AML-193 (cell line): ENCODE data around the gene TSHB.

Experiments used
- DNase-seq, 2 experiments: peaks; one replicate each; lab custom pipeline; 2025; lab: John Stamatoyannopoulos, UW

TSHB gene

DNA sequence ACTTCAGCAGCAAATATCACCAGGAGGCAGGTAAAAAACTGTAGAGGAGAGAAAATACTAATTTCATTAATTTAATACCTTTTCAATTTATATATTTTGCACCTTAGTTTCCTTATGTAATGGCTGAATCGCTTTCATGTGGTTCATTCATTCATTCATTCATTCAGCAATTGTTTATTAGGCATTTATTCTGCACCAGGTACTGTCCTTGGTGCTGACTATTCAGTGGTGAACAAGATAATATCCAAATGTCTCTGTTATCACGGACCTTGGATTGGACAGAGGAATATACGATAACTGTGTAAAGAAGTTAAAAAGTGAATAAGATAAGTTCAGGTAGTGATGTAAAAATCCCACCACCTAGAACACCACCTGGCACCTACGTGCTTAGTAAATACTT, 30.9 kb downstream of the TSHB start:
- no peak for DNase-seq

DNA sequence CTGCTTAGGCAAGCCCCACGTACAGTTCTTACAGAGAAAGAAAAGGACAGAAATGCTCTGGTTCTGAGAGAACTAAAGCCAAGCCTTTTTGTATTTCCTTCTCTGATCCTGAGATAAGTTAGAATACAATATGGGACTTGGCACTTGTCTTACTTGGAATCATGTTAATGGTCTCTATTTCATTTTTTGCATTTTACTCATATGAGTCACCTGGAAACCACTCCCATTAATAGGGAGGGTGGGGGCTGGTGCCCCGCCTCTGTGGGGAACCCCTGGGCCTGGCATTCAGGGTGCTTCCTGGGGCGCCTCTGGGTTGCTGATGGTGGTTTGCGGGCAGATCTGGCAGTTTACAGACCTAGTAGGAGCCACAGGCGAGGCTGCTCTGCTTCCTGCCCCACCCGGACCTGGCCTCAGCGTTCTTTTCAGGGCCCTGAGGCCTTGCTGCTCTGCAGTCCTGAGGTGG, 32.9 kb downstream of the TSHB start:
- DNase-seq: peak; percentile 88

DNA sequence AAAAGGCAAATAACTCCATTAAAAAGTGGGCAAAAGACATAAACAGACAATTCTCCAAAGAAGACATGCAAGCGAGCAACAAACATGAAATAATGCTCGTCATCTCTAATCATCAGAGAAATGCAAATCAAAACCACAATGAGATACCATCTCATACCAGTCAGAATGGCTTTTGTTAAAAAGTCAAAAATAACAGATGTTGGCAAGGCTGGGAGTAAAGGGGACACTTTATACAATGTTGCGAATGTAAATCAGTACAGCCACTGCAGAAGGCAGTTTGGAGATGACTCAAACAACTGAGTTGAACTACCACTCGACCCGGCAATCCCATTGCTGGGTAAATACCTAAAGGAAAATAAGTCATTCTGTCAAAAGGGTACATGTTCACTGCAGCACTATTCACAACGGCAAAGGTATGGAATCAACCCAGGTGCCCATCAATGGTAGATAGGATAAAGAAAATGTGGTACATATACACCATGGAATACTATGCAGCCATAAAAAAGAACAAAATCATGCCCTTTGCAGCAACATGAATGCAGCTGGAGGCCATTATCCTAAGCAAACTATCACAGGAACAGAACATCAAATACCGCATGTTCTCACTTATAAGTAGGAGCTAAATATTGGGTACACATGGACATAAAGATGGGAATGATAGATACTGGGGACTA, 33.7 kb downstream of the TSHB start:
- DNase-seq: no peak

DNA sequence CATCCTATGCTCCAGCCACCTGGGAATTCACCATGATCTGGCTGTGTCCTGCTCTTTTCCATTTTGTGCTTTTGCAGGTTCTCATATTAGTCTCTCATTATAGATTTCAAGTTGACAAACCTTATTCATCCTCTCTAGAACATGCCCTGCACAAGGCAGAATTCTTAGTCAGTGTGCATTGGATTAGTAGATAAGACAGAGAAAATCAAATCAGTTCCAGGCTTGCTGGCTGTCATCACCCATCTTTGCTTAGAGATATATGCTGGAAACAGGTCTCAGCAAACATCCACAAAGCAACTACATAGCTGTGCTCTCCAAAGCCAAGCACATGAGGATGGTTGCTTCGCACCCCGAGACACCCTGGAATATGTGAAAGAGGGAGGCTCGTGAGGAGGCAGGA, 34.8 kb downstream of the TSHB start:
- no peak for DNase-seq

DNA sequence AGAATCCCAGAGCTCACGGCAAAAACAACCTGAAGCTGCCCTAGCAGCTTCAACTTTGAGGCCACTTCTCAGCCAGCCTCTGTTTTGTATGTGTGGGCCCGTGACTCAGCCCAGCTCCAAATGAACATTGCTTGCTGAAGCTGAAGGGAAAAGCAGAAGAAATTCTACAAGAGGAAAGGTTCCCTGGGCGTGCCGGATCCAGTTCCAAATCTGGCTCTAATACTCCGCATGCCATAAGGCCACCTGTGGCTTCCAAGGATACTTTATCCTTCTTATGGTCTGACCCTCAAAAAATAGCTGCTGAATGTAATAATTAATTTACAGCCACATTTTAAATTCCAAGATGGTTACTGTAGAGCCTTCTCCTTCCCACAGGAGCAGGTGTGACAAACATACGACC, 35.4 kb downstream of the TSHB start:
- DNase-seq: no peak

DNA sequence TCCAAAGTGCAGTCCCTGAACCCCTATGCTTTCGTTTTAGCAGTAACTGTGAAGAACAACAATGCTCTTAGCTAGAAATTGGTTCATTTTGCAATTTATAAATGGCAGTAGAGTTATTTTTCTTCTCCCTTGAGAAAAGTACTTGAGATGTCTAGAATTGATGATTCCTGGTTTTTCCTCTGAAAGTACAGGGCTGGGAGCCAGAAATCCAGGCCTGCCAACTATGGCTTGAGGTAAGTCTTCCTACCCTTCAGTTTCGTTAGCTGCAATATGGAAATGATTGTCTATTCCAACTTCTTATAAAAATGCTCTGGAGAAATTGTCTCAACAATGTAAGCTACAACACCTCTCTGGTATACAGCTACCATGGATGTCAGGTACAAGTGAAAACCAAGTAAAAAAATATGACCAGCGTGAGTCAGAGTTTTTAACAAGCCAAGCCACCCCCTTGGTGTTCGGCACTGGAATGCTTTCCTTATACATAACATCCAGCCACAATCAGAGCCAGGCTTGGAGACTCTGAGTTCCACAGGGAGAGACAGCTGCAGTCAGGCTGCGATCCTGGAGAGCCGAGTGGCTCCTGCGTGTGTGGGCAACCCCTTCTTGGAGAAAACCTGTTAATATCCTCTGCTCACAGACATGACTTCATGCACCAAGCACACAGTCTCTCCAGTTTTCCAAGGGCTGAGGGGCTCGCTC, 37.7 kb downstream of the TSHB start:
- no peak for DNase-seq

DNA sequence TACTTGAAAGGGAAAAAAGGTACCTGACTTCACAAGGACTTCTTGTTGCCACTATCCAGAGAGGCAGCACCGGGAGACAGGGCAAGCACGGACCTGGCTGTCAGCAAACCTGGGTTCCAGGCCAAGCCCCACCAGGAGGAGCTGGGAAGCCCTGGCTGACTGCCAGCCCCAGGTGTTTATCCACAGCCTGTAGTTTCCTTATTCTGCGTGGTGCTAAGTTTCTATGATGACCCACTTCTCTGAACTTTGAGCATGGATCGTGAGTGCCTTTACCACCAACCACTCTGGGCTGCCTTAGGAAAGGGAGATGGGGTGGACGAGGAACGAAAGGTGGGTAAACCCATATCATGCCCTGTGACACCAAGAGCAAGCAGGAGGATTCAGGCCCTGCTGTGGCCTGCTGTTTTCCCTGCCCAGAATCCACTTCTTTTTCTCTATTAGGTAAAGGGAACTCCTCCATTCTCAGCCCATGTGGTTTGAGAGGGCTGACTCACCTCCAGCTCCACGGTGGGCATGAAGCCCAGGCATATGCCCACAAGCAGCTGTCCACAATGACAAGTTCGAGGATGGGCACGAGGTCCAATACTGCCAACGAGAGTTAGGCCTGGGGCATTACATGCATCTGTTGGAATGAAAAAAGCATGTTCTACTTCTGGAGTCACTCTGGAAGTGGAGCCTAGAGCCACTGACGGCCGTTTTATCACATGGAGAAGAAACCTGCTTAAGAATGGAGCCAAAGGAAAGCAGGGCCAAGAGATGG, 39.4 kb downstream of the TSHB start:
- DNase-seq: no peak

DNA sequence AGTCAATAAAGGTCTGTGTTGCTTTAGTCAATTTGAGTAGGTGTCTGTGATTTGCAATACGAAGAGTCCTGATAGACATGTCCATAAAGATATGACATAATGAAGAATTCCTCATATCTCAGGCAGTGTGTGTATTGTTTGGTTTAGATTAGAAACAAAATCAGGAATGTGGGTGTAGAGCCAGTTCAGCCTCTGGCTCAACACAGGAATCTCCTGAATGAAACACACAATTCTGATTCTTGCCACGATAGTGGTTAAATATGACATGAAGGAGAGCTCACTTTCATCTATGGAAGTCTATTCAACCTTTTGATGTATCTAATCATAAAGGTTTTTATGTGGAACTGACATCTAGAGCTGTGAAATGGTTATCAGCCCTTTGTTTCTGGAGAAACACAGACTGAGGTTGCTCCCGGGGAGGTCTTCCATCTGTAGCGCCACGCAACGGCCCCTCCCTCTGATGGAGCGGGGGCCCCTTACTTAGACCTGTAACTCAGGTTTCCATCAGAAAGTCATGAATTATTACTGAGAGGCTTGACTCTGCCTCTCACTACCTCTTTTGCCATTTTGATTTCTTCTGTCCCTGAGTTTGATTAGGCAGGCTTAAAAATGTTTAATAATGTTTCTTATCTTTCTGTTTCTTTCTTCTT, 40.2 kb downstream of the TSHB start:
- no peak for DNase-seq

DNA sequence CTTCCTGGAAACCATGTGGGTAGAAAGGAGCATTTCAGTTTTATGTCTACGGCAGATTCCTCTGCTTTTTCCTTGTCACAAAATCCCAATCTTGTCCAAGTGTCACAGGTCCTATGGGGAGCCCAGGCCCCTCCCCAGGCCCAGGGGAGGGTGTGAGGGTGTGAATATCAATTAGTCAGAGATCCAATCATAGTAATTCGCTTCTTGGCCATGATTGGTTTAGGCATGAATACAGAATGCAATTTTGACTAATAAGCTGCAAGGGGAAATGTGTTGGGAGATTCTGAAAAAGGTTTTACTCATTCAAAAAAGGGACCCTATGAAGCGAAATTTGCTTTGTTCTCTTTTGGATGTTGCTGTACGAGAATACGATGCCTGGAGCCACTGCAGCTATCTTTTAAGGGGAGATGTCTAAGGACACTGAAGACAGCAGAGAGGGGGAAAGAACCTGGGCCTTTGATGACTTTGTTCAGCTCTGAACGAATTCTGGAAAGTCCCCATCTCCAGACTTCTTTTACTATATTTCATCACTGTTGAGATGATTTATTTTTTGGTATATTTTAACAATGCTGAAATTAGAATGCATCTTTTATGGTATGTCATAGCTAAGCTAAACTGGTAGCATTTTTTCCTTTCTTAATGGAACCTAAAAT, 41.5 kb downstream of the TSHB start:
- DNase-seq: no peak

DNA sequence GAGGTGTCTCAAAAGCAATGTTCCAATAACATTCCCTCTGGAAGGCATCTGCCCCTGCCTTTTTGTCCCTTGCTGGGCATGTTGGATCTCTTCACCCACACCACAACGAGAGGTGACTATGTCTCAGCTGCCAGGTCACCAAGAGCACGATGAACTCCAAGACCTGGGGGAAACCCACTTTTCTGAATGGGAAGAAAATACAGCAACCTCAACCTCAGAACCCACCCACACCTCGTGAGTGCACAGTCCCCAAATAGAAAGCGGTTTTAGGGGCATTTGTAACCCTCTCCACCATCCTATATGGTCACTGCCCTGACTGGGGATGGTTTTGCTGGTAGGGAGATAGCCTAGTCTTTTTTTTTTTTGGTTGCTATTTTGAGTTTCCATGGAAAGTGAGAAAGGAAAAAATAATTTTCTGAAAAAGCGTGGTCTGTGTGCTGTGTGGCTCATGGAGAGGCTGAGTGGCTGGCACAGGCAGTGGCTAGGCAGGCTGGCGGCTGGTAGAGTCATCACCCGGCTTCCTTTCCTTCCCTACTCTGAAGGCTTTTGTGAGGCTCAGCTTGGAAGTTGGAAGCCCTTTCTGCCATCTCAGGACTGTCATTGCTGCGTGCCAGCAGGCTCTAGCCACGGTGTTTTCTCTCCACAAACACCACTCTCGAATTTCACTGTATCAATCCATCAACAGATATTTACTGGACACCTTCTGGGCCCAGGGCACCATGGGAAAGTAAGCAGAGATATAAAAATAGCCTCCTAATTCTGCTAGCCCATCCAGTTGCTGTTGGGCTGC, 43.9 kb downstream of the TSHB start:
- DNase-seq: no peak

DNA sequence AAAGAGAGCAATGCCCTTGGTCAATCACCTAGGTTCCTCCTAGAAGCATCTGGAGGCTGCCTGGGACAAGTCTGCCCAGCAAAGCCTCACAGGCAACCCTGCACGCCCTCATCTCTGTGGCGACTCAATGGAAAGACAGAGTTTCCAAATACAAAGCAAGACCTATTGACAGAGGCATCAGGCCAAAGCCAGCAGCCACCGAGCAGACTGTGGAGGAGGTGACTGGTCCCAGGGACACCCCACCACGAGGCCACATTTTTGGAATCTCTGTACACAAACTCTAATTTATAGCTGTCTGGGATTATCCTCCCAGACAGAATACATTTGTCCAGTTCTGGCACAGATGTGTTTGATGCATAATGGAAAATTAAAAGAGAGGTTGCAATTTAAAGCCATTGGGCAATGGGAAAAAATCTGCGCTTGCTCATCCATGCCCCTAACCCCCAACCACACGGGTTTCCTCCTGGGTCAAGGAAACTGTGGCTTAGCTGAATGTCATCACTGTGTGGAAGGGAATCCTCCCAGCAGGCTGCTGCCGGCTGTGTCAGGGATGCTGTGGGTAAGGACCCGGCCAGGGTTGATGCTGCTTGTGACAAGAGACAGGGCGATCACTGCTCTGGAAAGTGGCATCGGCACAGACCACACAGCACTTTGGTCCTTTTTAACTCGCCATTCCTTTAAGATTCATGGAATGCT, 45.4 kb downstream of the TSHB start:
- no peak for DNase-seq

DNA sequence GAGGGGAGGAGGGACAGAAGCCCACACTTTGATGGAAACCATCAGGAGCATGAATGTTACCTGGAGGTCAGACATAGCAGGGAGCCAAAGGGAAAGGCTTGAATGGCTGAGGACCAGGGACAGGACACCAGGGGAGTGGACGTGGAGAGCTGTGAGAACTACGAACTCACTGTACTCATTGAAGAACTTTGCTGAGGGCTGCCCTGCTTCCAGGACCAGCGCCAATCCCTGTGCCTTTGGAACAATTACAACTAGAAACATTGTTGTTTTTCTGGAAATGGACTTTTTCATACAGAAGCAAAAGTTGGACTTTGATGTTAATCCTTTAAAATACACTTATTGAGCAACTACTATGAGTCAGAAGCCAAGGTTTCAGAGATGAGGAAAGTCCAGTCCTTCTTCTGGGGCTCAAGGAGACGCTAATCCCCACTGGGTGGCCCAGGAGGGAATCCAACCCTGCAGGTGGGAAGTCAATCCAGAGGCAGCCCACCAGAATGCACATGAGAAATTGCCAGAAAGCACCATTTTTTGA, 46.8 kb downstream of the TSHB start:
- peak in 1 of 2 experiments; percentile 14 for DNase-seq

DNA sequence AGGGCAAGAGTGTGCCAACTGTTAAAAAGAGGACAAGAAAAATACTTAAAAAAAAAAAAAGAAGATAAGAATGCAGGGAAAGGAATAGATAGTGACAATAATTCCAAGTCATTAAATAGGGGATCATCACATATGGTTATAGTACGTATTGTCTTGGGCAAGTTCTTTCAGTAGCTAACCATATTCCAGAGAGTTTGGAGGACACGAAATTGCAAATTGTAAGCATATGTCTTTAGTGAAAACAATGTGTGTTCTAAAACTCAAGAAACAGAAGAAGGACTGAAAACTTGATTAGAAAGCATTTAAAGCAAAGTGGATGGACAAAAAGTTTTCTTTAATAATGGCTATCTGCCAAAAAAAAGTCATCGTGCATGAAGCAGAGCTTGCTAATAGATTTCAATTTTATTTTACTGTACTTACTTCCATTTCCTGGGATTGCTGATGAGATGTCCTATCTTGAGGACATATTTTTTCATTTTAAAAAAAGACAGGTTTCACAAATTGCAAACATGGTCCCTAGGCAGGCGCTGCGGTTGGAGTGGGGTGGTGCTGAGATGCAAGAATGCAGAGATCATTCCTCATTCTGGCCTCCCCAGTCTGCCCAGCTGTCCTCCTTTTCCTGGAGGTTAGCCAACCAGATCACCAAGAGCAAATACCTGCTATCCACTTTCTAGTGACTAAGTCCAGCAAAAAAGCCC, 47.8 kb downstream of the TSHB start:
- DNase-seq: no peak

DNA sequence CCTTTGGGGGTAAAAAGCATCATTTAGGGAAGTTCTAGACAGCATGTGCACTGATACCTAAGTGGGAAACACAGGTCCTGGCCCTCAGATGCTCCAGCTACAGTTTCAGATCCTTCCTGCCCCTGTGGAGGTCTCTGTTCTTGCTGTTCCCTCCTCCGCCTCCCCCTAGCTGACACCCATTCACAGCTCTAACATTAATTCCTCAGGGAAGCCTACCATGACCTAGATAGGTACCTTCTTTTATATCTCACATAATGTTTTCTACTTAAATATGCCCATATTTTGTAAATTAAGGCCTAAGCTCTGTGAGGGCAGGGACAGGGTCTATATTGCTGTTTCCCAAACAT, 48.3 kb downstream of the TSHB start:
- DNase-seq: no peak

DNA sequence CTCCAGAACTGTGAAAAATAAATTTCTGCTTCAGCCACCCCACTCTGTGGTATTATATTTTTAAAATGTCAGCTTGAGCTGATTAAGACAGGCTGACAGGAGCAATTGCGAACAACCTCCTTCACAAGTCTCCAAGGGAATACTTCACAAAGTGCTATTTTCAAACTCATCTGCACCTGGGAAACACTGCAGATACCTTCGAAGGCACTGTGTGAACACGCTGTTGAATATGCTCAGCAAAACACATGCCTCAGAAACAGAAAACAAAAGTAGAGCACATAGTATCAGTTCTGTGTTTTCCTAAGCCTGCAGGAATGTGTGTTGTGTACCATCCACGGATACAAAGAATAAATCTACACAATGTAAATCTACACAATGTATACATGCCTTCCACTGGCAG, 49.1 kb downstream of the TSHB start:
- DNase-seq: no peak

DNA sequence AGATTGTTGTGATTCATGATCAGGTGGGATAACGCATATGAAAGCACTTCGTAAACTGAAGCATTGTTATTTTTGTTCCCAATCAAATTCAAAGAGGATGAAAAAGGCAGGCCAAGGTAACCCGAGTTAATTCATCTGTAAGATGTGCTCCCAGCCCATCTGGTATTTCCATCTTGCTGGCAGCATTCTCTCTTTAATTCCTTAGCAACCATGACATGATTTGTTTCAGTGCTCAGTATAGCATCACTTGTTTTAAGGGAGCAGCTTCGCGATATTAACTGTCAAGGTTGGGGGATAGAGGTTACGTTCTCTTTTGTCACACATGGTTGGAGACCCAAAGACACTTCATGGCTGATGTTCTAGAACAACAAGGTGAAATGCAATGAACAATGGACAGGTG, 53.3 kb downstream of the TSHB start:
- DNase-seq: no peak
